OCI-LY1 (cell line): ENCODE results near the gene ZBP1.

ENCODE experiments used
- H2AFZ ChIP-seq: fragments of 200-600 bp; sonication (generic), shearing (Covaris generic); 2 replicates; pipeline ENCODE4 v1.6.0; 2014; ENCODE audit warnings: antibody characterized with exemption, mild to moderate bottlenecking, low read length
- H3F3A ChIP-seq: fragments of 200-600 bp; sonication (generic), shearing (Covaris generic); 2 replicates; pipeline ENCODE4 v1.6.0; 2014; ENCODE audit warnings: mild to moderate bottlenecking, antibody characterized with exemption, low read length, moderate library complexity; ENCODE audit not compliant: insufficient read depth
- H3K27ac ChIP-seq: fragments of 200-600 bp; sonication (generic); 2 replicates; pipeline ENCODE4 v1.5.1; 2014; ENCODE audit warnings: low read length, mixed run types, mild to moderate bottlenecking, low read depth; ENCODE audit not compliant: poor library complexity, severe bottlenecking
- H3K27me3 ChIP-seq: fragments of 200-600 bp; sonication (generic); 2 replicates; pipeline ENCODE4 v1.6.0; 2014; ENCODE audit warnings: antibody characterized with exemption, mild to moderate bottlenecking, low read length, moderate library complexity; ENCODE audit not compliant: insufficient read depth
- H3K36me3 ChIP-seq: fragments of 200-600 bp; sonication (generic); 2 replicates; pipeline ENCODE4 v1.6.1; 2014; ENCODE audit warnings: mild to moderate bottlenecking, antibody characterized with exemption, low read length, moderate library complexity, mixed read lengths; ENCODE audit not compliant: insufficient read depth
- H3K4me1 ChIP-seq: fragments of 200-600 bp; sonication (generic); 2 replicates; pipeline ENCODE4 v1.5.1; 2014; ENCODE audit warnings: mild to moderate bottlenecking, low read length, moderate library complexity; ENCODE audit not compliant: insufficient read depth, severe bottlenecking
- H3K4me2 ChIP-seq: fragments of 200-600 bp; sonication (generic), shearing (Covaris generic); 2 replicates; pipeline ENCODE4 v1.6.1; 2014; ENCODE audit warnings: low read length
- H3K4me3 ChIP-seq: fragments of 200-600 bp; sonication (generic); 2 replicates; pipeline ENCODE4 v1.5.1; 2014; ENCODE audit warnings: low read length, low read depth, mild to moderate bottlenecking, mixed read lengths; ENCODE audit not compliant: poor library complexity, severe bottlenecking
- H3K79me2 ChIP-seq: fragments of 200-600 bp; shearing (Covaris generic); 2 replicates; pipeline ENCODE4 v1.6.1; 2016; ENCODE audit warnings: mixed run types, low read length, mixed read lengths; ENCODE audit not compliant: insufficient read depth
- H3K9ac ChIP-seq: fragments of 200-600 bp; sonication (generic), shearing (Covaris generic); 2 replicates; pipeline ENCODE4 v1.6.1; 2014; ENCODE audit warnings: mild to moderate bottlenecking, low read length, mixed read lengths
- H3K9me2 ChIP-seq: fragments of 200-600 bp; sonication (generic), shearing (Covaris generic); 2 replicates; pipeline ENCODE4 v1.6.1; 2014; ENCODE audit warnings: low read depth, mild to moderate bottlenecking, low read length, mixed read lengths
- H3K9me3 ChIP-seq: fragments of 200-600 bp; shearing (Covaris generic); 2 replicates; pipeline ENCODE4 v1.6.1; 2014; ENCODE audit warnings: low read length, mixed read lengths
- H4K20me1 ChIP-seq: fragments of 200-600 bp; sonication (generic), shearing (Covaris generic); 2 replicates; pipeline ENCODE4 v1.6.0; 2016; ENCODE audit warnings: mild to moderate bottlenecking, low read length; ENCODE audit not compliant: insufficient read depth
- CTCF ChIP-seq: fragments of 200-600 bp; sonication (generic), shearing (Covaris generic); IDR thresholded peaks from 2 replicates; pipeline ENCODE4 v1.5.1; 2017; ENCODE audit warnings: mild to moderate bottlenecking, antibody characterized with exemption, low read length, moderate library complexity, mixed read lengths
- EZH2 ChIP-seq: fragments of 200-600 bp; sonication (generic), shearing (Covaris generic); IDR thresholded peaks from 2 replicates; pipeline ENCODE4 v1.8.0; 2017; ENCODE audit warnings: borderline replicate concordance, mixed run types, mild to moderate bottlenecking, antibody characterized with exemption, low read length, moderate library complexity, mixed read lengths

ZBP1 gene

GRCh38 chr20:57661746-57662455 is 41.7 kb upstream of the ZBP1 start:
- H3K4me1 ChIP-seq: no peaks in the 10 kb centered on the region
- peaks cover 19% of the 10 kb centered on the region; the same call in 1 of the 2 replicates for H3K27me3 ChIP-seq
- no peak overlapping the region for H3K4me2 ChIP-seq
- H3K4me3 ChIP-seq: no peak overlapping the region
- no peak overlapping the region for H3K27ac ChIP-seq
- H2AFZ ChIP-seq: no peak overlapping the region
- TF ChIP-seq CTCF (no peak), EZH2 (no peak)
- H3K79me2 ChIP-seq: no peaks in the 10 kb centered on the region
- H3K9me3 ChIP-seq: no peaks in the 10 kb centered on the region
- H4K20me1 ChIP-seq: no peaks in the 10 kb centered on the region
- no peak overlapping the region for H3K9ac ChIP-seq
- no peaks in the 10 kb centered on the region for H3K36me3 ChIP-seq
- H3K9me2 ChIP-seq: no peaks in the 10 kb centered on the region
- H3F3A ChIP-seq: no peaks in the 10 kb centered on the region

GRCh38 chr20:57660922-57661745 is 40.9 kb upstream of the ZBP1 start:
- no peaks in the 10 kb centered on the region for H3K9me2 ChIP-seq
- no peak overlapping the region for H3K27ac ChIP-seq
- no peak overlapping the region for H3K9ac ChIP-seq
- TF ChIP-seq EZH2 (no peak), CTCF (no peak)
- H3K4me2 ChIP-seq: no peak overlapping the region
- no peak overlapping the region for H3K4me3 ChIP-seq
- H3F3A ChIP-seq: no peaks in the 10 kb centered on the region
- no peaks in the 10 kb centered on the region for H3K4me1 ChIP-seq
- no peaks in the 10 kb centered on the region for H4K20me1 ChIP-seq
- no peaks in the 10 kb centered on the region for H3K9me3 ChIP-seq
- no peaks in the 10 kb centered on the region for H3K79me2 ChIP-seq
- no peak overlapping the region for H2AFZ ChIP-seq
- no peaks in the 10 kb centered on the region for H3K36me3 ChIP-seq
- peaks cover 17% of the 10 kb centered on the region for H3K27me3 ChIP-seq

- Histone ChIP-seq H3F3A (no peaks in the 10 kb centered on the region), H3K27ac (no peak overlapping the region), H3K9me3 (no peaks in the 10 kb centered on the region), H3K4me2 (no peak overlapping the region), H3K36me3 (no peaks in the 10 kb centered on the region), H3K9me2 (no peaks in the 10 kb centered on the region), H4K20me1 (no peaks in the 10 kb centered on the region), H3K4me1 (no peaks in the 10 kb centered on the region), H2AFZ (no peak overlapping the region), H3K4me3 (no peak overlapping the region), H3K27me3 (peaks cover 20% of the 10 kb centered on the region), H3K9ac (no peak overlapping the region), H3K79me2 (no peaks in the 10 kb centered on the region)
- TF ChIP-seq CTCF: no peak
- TF ChIP-seq EZH2: no peak
Measured at GRCh38 chr20:57660181-57660921, 40.1 kb upstream of the ZBP1 start.
